ENCODE data around the gene EIF4EBP2. TPM values are rescaled to one million over a fixed set of nuclear protein-coding genes. Genes with fewer than 3 reads are reported as not detected.

Gene EIF4EBP2
- total and polyA plus RNA-seq, 2 experiments from 2014 or later = 43.1 to 77.1 TPM

DNA sequence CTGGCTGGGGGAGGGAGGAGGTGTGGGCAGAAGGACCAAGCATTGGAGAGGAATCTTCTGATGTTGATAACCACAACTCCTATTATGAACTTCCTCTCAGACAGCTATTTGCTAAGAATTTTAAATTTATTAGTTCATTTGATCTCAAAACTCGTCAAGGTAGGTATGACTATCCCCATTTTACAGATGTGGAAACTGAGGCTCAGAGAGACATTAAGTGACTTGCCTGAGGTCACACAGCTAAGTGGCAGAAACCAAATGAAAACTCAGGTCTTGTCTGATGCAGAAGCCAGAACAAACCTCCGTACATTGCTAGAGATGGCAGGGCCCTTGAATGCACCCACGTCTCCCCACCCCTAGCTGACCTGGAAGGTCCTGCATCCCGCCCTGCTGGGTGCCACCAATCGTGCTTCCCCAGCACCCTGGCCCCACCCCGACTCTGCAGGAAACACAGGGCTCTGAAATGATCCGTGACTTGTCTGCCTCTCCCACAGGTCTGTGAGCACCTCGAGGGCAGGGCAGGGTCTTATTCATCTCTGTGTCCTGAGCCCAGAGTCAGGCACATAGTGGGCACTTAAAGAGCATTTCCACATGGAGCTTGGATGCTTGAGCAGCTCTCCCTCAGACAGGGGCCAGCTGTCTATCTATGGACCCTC lies 69.0 kb downstream of the EIF4EBP2 start:
- Histone ChIP-seq H3K79me2 (no peaks in the 10 kb centered on the region), H3K9me2 (replicated peaks; ENCODE audit: insufficient read depth) (no peaks in the 10 kb centered on the region), H3K27me3 (peaks cover 23% of the 10 kb centered on the region), H4K20me1 (ENCODE audit: insufficient read depth, poor library complexity, severe bottlenecking) (no peaks in the 10 kb centered on the region), H3K27ac (no peak overlapping the region), H3K9me3 (ENCODE audit: low read depth) (no peaks in the 10 kb centered on the region), H3K4me3 (no peak overlapping the region), H3K4me1 (ENCODE audit: insufficient read depth) (peaks cover under 1% of the 10 kb centered on the region), H2AFZ (no peak overlapping the region), H3K4me2 (no peak overlapping the region), H3K36me3 (replicated peaks; ENCODE audit: insufficient read depth, low read depth) (no peaks in the 10 kb centered on the region)
- whole genome bisulfite sequencing (ENCODE audit: low lambda C conversion rate, missing lambda C conversion rate) = 79% methylated on average over 8 of the region's 8 CpGs
- no peak for DNase-seq (ENCODE audit: low spot score)
- no peak for TF ChIP-seq EZH2phosphoT487 (IDR thresholded peaks at IDR 0.05; ENCODE audit: low read depth, severe bottlenecking, unreplicated experiment)
- TF ChIP-seq EZH2 (IDR thresholded peaks at IDR 0.05; ENCODE audit: borderline replicate concordance) = no peak
- no peak for TF ChIP-seq CTCF (IDR thresholded peaks at IDR 0.05; ENCODE audit: poor library complexity)

- H3K79me2 ChIP-seq = no peaks in the 10 kb centered on the region
- no peaks in the 10 kb centered on the region for H4K20me1 ChIP-seq (ENCODE audit: insufficient read depth, poor library complexity, severe bottlenecking)
- TF ChIP-seq EZH2phosphoT487 (IDR thresholded peaks at IDR 0.05; ENCODE audit: low read depth, severe bottlenecking, unreplicated experiment) = no peak
- TF ChIP-seq CTCF (IDR thresholded peaks at IDR 0.05; ENCODE audit: poor library complexity) = no peak
- no peak for TF ChIP-seq EZH2 (IDR thresholded peaks at IDR 0.05; ENCODE audit: borderline replicate concordance)
- H3K9me3 ChIP-seq (ENCODE audit: low read depth) = no peaks in the 10 kb centered on the region
- H3K4me2 ChIP-seq = no peak overlapping the region
- no peaks in the 10 kb centered on the region for H3K36me3 ChIP-seq (replicated peaks; ENCODE audit: insufficient read depth, low read depth)
- no peaks in the 10 kb centered on the region for H3K9me2 ChIP-seq (replicated peaks; ENCODE audit: insufficient read depth)
- peaks cover 37% of the 10 kb centered on the region for H3K27me3 ChIP-seq
- WGBS (ENCODE audit: low lambda C conversion rate, missing lambda C conversion rate) = 84% methylated on average over 2 of the region's 2 CpGs
- H3K4me1 ChIP-seq (ENCODE audit: insufficient read depth) = peaks cover 6% of the 10 kb centered on the region
- no peak overlapping the region for H3K4me3 ChIP-seq
- H2AFZ ChIP-seq = no peak overlapping the region
- DNase-seq (ENCODE audit: low spot score) = no peak
- no peak overlapping the region for H3K27ac ChIP-seq
These were observed 70.8 kb downstream of the EIF4EBP2 start for GRCh38 chr10:70474780-70475179.

DNA sequence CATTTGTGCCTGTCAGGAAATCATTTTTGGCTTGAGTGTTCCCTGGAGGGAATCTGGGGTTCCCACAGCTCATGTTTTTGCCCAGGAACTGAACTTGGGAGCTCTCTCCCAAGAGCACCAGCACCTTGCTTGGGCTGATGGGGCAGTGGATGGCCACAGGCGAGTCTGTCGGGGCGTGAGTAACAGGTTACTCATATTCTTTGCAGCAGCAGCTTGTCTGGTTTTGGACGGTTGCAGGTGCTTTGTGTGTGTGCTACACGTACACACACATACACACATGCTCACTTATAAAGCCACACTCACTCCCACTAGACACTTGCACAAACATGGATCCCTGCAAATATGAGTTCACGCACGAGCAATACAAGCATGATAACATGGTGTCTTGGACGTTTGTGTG lies 71.7 kb downstream of the EIF4EBP2 start:
- H3K9me2 ChIP-seq (replicated peaks; ENCODE audit: insufficient read depth) = no peaks in the 10 kb centered on the region
- no peaks in the 10 kb centered on the region for H4K20me1 ChIP-seq (ENCODE audit: insufficient read depth, poor library complexity, severe bottlenecking)
- no peaks in the 10 kb centered on the region for H3K36me3 ChIP-seq (replicated peaks; ENCODE audit: insufficient read depth, low read depth)
- peaks cover 6% of the 10 kb centered on the region for H3K4me1 ChIP-seq (ENCODE audit: insufficient read depth)
- H3K27ac ChIP-seq = no peak overlapping the region
- H3K4me3 ChIP-seq = no peak overlapping the region
- no peak for DNase-seq (ENCODE audit: low spot score)
- no peak overlapping the region for H3K4me2 ChIP-seq
- no peaks in the 10 kb centered on the region for H3K79me2 ChIP-seq
- H3K9me3 ChIP-seq (ENCODE audit: low read depth) = no peaks in the 10 kb centered on the region
- TF ChIP-seq CTCF (IDR thresholded peaks at IDR 0.05; ENCODE audit: poor library complexity) = no peak
- TF ChIP-seq EZH2phosphoT487 (IDR thresholded peaks at IDR 0.05; ENCODE audit: low read depth, severe bottlenecking, unreplicated experiment) = no peak
- TF ChIP-seq EZH2 (IDR thresholded peaks at IDR 0.05; ENCODE audit: borderline replicate concordance) = no peak
- 78% methylated on average over 8 of the region's 8 CpGs for WGBS (ENCODE audit: low lambda C conversion rate, missing lambda C conversion rate)
- peaks cover 40% of the 10 kb centered on the region for H3K27me3 ChIP-seq
- no peak overlapping the region for H2AFZ ChIP-seq
